ENCODE measurements around the gene AGXT. TPM values are rescaled to one million over a fixed set of nuclear protein-coding genes. Genes with fewer than 3 reads are reported as not detected.

The AGXT gene
- total RNA-seq, 1 donor = not detected

- no peak overlapping the region for H3K4me3 ChIP-seq (ENCODE audit: low read depth, low read length)
- no peak for TF ChIP-seq CTCF (IDR thresholded peaks at IDR 0.05; ENCODE audit: insufficient read depth, low read depth, low read length)
- DNase-seq (ENCODE audit: low read depth) = no peak
Observed at GRCh38 chr2:240917009-240917683, 48.5 kb downstream of the AGXT start.

GRCh38 chr2:240917684-240918257 is 49.1 kb downstream of the AGXT start:
- no peak for TF ChIP-seq CTCF (IDR thresholded peaks at IDR 0.05; ENCODE audit: insufficient read depth, low read depth, low read length)
- DNase-seq (ENCODE audit: low read depth) = no peak
- H3K4me3 ChIP-seq (ENCODE audit: low read depth, low read length) = no peak overlapping the region

GRCh38 chr2:240918258-240919091 is 49.9 kb downstream of the AGXT start:
- no peak for TF ChIP-seq CTCF (IDR thresholded peaks at IDR 0.05; ENCODE audit: insufficient read depth, low read depth, low read length)
- no peak for DNase-seq (ENCODE audit: low read depth)
- no peak overlapping the region for H3K4me3 ChIP-seq (ENCODE audit: low read depth, low read length)

GRCh38 chr2:240919161-240919781 is 50.6 kb downstream of the AGXT start:
- TF ChIP-seq CTCF (IDR thresholded peaks at IDR 0.05; ENCODE audit: insufficient read depth, low read depth, low read length) = no peak
- H3K4me3 ChIP-seq (ENCODE audit: low read depth, low read length) = no peak overlapping the region
- DNase-seq (ENCODE audit: low read depth) = no peak

- no peak for DNase-seq (ENCODE audit: low read depth)
- no peak overlapping the region for H3K4me3 ChIP-seq (ENCODE audit: low read depth, low read length)
- TF ChIP-seq CTCF (IDR thresholded peaks at IDR 0.05; ENCODE audit: insufficient read depth, low read depth, low read length) = no peak
Observed at GRCh38 chr2:240919786-240920782, 51.5 kb downstream of the AGXT start.

- no peak for TF ChIP-seq CTCF (IDR thresholded peaks at IDR 0.05; ENCODE audit: insufficient read depth, low read depth, low read length)
- no peak for DNase-seq (ENCODE audit: low read depth)
Observed at GRCh38 chr2:240920783-240921231, 52.2 kb downstream of the AGXT start.

More at GRCh38 chr2:240920783-240921231, 52.2 kb downstream of the AGXT start:
- H3K4me3 ChIP-seq (ENCODE audit: low read depth, low read length) = no peak overlapping the region

All from fibroblast of villous mesenchyme (primary cell).